ENCODE data around the gene MORC2.

DNA sequence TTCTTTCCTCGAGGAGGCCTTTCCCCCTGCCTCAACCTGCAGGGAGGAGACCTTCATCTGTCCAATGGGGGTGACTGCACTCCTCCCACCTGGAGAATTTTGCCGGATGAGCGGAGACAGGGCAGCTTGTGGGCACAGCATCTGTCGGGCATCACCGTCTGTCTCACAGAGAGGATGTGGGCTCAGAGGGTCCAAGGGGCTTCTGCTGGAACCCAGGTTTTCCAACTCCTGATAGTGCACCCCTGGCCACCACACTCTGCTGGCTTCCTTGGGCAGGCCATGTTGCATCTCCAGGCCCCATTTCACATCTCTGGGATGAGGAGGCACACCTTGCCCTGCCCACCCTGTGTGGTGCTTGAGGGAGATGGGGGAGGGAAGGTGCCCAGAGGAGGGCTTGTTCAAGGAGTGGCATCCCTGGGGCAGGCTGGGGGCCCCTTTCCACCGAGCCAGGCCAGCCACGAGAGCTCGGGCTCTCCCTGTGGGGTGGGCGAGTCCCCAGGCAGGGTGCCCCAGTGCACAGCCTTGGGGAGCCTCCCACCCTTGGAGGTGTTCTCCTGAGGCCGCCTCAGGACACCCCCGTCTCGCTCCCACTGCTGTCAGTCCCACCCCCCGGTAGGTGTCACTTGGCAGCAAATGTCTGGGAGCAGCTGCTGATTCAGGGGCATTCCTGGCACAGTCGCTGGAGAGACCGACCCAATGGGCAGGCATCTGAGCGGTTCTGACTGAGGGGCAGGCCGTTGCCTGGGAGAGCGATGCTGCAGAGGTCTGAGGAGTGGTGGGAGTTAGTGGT, 84.2 kb downstream of the MORC2 start:
- TF ChIP-seq CTBP1 (IDR thresholded peaks at IDR 0.05; ENCODE audit: borderline replicate concordance) (no peak), SUZ12 (IDR thresholded peaks at IDR 0.05) (no peak), ZNF384 (IDR thresholded peaks at IDR 0.05) (no peak), FOXM1 (IDR thresholded peaks at IDR 0.05; ENCODE audit: borderline replicate concordance) (no peak)
- TF ChIP-seq, protein P1, sequence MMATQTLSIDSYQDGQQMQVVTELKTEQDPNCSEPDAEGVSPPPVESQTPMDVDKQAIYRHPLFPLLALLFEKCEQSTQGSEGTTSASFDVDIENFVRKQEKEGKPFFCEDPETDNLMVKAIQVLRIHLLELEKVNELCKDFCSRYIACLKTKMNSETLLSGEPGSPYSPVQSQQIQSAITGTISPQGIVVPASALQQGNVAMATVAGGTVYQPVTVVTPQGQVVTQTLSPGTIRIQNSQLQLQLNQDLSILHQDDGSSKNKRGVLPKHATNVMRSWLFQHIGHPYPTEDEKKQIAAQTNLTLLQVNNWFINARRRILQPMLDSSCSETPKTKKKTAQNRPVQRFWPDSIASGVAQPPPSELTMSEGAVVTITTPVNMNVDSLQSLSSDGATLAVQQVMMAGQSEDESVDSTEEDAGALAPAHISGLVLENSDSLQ (IDR thresholded peaks at IDR 0.05), result no peak

Measured in HEK293T (cell line).